Stimulated activated CD8-positive, alpha-beta memory T cell treated with anti-CD3 and anti-CD28 coated beads, Interleukin-2, amount 100 ng/mL, for 48 hours (primary cell): Measurements from ENCODE around the gene CYP4A22.
"Not testable (repeated sequence)": the region's sequence is repeated elsewhere in the genome, so short reads cannot be mapped to it uniquely, and the experiment has no call there.

Experiments
- DNase-seq, 2 donors: peaks; one replicate each; pipeline ENCODE4 v3.0.0-alpha.2; 2020; ENCODE audit warnings: low read depth in 2 of 2

The CYP4A22 gene

DNA sequence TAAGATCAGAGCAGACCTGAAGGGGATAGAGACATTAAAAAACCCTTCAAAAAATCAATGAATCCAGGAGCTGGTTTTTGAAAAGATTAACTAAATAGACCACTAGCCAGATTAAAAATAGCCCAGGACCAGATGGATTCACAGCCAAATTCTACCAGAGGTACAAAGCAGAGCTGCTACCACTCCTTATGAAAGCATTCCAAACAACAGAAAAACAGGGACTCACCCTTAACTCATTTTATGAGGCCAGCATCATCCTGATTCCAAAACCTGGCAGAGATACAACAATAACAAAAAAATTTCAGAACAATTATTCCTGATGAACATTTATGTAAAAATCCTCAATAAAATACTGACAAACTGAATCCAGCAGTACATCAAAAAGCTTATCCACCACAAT is 19.2 kb downstream of the CYP4A22 start:
- DNase-seq = not testable (repeated sequence)

- DNase-seq = not testable (repeated sequence)
These were observed 20.7 kb downstream of the CYP4A22 start for GRCh38 chr1:47157957-47158356.

DNA sequence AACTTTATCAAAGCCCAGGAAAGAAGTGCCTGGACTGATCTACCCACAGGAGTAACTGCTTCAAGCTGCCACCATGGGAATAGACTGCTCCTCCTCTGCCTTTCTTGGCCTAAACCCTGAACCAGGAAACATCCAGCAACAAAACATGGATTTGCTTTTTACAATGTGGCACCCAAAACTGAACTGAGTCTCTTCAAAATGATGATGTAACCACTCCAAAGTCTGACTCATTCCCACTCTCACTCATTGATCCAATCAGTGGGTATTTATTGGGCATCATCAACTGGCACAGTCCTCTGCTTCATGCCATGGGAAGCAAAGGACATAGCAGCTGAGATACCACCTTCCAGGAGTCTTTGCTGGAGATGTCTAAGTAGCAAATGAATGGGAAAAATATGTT is 23.5 kb downstream of the CYP4A22 start:
- DNase-seq = no peak

DNA sequence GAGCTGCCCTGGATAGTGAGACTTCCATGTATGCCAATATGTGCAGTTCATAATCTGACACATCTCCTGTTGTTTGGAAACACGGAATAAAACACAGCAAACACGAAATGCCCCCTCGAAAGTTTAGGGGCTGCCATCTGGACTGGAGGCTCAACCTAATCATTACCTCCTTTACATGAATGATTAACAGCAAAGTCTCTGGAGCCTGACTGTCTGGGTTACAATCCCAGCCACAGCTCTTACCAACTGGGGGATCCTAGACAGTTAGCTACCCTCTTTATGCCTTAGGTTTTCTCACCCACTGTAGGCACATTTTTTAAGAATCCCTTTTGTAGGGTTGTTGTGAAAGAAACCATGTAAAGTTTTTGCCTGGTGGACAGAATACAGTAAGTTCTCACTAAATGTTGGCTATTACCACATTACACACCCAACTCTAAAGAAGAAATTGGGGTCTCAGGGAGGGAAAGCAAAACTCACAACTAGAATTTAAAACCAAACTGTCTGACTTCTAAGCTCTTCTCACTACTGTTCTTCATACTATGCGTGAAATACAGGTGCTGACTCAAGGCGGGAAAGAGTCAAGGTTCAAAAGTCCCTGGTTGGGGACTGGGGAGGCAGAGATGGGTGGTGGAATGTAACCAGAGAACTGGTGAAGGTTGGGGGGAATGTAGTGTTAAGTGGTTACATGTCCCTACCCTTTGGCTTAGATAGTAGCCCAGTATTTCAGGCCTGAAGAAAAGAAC is 24.2 kb downstream of the CYP4A22 start:
- no peak for DNase-seq

DNA sequence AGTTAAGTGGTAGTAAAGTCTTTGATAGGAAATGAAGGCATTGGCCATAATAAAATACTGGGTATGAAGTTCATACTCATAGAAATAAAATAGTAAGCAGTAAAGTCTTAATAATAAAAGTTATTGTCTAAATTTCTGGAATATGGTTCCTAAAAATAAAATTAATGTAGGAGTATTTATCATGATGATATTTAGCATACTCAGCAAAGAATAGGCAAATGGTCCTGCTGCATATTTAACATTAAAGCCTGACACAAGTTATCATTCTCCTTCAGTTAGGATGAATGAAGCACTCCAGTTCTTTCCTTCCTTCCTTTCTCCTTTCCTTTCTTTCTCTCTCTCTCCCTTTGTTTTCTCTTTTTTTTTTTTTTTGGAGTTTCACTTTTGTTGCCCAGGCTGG is 27.3 kb downstream of the CYP4A22 start:
- DNase-seq = no peak

- no peak for DNase-seq
These were observed 35.5 kb downstream of the CYP4A22 start for GRCh38 chr1:47172782-47173181.

DNA sequence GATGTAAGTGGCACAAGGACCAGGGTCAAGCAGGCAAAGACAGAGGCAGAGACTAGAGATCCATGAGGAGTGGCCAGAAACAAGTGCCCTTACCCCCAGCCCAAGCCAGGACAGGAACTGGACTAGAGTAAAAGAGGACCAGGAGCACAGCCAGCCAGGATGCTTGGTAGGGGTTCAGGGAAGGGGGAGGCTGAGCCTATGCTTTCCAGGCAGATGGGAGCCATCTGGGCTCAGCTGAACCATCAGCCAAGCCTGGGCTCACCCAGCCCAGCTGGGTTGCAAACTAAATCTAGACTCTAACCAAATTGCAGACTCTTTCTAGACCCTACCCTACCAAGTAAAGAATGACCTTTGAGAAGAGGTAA is 37.4 kb downstream of the CYP4A22 start:
- no peak for DNase-seq

DNA sequence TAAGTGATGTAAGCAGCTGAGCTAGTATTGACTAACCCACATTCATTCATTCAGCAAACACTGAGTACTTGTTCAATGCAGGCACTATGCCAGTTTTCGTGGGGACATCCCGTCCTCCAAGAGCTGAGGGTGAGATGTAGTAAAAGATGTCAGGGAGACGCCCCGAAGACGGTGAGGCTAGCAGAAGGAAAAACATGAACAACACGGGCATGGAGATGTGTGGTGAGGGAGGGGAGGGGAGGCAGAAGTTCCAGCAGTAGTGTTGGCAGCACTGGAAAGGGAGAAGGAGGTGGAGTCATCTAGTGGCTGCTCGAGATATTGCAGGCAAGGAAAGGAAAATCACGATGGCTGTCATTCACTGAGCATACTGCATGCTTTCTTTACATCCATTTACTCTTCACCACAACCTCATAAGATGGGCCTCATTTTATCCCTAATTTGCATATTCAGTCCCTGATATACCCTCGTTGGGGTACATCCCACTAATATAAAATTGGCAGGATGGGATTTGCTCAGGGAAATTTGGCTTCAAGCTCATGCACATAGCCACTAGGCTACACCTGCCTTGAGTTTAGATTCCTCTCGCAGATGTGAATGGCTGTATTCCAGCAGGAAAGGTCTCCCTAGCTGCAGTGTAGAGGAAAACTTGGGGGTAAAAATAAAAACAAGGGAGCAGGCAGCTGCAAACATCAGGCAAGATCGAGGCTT is 38.1 kb downstream of the CYP4A22 start:
- DNase-seq = peak in 1 of 2 donors; percentile 28

DNA sequence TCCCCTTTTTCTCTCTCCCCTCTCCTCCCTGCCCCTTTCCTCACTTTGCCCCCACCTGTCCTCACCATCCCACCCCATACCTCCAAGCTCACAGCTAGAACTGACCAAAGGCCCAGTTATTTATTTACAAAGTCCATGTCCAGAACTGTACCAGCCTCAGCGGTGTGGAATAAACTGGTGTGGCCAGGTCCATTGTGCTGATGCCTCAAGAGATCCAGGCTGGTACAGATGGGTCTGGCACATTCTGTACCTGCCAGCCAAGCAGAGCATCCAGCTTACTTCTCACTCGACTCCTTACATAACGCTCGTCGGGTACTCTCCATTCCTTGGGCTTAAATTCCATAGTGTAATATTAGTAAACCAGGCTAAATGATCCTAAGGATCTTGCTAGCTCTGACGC is 40.8 kb downstream of the CYP4A22 start:
- no peak for DNase-seq

GRCh38 chr1:47178654-47179016 is 41.4 kb downstream of the CYP4A22 start:
- DNase-seq = no peak

DNA sequence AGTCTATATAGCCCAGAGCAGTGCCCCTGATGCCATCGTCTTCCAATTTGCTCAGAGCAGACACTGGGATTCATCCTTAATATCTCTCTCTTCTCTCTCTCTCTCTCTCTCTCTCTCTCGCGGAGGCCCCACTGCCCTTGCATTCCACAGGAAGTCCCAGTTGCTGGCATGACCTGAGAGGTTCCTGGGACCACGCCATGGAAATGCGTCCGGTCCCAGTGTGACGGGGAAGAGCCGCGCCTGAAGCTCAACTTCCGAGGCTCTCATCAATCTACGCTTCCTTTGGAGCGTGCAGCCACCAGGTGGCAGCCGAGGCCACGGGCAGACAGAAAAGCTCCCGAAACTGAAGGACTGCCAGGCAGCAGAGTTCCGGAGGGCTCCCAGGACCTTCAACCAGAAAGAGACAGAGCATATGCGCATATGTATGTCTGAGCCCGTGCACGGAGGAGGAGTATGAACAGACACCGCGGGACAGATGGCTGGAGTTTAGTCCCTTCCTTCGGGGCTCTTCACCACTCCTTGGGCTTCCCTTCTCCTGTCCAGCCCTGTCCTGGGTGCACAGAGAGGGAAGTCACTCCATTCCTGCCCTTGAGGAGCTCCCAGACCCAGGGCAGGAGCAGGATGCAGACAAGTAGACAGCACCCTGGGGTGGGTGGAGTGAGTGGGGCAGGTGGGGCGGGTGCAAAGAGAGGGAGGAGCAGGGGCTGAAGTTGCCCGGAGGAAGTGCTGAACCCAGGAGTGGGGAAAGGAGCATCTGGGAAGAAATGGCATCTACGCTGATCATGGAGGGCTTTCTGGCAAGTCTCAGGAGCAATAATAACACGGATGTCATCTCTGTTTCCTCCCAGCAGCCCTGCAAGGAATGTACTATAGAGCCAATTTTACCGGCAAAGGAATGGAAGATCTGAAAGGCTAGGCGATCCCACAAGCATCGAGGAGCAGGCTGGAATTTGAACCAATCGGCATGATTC is 42.1 kb downstream of the CYP4A22 start:
- DNase-seq = peak; percentile 65 to 73

DNA sequence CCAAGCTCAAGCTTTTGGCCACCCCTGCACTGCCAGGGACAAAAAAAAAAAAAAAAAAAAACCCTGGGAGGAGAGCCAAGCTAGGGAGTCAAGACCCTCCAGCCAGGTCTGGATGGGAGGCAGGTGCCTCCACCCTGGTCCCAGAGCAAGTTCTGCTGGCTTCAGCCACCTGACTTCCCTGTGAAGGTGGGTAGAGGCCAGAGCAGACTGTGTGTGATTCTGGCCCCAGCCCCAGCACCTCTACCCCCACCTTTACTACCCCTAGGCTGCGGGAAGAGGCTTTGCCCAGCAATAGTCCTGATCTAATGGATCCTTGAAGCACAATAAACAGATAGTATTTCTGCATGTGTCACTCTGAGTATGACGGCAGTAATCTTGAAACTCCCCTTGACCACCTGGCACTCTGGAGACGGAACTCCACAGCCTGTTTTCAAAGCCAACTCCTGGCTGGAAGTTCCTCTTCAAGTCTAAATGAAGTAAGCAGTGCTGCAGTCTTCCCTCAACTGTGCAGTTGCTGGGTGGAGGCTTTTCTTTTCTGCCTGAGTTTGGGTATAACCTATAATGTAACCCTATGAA is 42.8 kb downstream of the CYP4A22 start:
- no peak for DNase-seq

GRCh38 chr1:47180603-47181094 is 43.4 kb downstream of the CYP4A22 start:
- DNase-seq = no peak

DNA sequence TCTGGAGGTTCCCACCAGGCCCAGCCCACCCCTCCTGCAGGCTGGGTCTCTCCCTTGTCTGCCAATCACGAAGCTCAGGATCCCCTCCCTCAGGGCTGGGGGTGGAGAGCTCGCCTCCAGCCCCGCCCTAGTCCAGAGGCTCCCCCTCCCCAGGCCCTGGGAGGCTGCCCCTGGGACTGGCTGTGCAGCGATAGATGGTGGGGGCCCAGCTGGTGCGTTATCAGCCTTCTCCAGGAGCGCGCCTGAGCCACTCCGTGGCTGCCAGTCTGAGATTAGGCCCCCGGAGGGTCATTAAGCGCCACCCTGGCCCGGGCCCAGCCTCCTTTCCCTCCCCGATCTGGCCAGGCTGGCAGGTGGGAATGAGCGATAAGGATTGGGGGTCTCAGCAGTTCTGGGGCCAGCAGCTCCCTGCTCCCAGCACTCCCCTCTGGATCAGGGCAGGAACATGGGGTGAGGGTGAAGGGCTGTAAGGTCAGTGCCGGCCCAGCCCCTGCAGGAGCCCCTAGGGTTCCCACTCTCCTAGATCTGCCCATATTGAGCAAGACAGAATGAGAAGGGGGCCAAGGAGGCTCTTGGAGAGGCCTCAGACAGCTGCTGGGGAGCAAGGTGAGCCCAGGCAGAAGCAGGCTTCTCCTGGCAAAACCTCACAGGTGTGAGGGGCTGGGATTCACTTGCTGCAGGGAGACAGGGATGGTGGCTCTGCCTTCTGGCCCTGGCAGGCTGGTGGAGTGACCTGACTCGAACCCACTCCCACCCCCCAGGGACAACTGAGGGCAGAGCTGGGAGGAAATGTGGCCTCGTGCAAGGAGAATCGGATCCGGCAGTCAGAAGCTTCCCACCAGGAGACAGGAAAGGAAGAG is 44.1 kb downstream of the CYP4A22 start:
- no peak for DNase-seq

DNA sequence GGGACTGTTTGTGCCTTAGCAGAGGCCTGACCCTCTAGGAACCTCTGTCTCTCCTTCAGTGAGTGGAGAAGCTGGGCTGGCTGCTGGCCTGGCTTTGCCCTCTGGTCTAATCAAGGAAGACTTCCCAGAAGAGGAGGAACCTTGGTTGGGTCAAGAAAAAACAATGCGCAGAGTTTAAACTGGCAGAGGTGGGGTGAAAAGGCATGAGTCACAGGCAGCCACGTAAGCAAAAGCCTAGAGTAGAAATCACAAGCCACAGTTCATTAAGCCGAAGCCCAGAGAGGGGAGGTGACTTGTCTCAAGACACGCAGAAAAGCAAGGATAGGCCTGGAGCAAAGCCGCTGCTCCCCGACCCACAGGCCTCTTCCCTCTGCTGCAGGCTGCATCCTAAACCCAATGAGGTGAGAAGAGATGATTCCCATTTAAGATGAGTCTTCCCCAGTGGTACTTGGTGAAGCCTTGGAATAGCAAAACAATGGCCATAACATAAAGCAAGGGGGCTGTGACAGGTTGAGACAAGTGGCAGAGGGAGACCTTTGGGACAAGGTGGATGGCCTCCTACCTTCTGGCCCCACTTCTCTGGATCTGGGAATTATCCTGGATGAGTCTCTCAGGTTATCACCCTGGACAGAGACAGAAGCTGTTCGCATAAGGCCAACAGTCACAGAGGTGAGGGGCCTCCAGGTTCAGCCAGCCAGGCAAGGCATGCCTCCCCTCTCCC is 44.9 kb downstream of the CYP4A22 start:
- no peak for DNase-seq

DNA sequence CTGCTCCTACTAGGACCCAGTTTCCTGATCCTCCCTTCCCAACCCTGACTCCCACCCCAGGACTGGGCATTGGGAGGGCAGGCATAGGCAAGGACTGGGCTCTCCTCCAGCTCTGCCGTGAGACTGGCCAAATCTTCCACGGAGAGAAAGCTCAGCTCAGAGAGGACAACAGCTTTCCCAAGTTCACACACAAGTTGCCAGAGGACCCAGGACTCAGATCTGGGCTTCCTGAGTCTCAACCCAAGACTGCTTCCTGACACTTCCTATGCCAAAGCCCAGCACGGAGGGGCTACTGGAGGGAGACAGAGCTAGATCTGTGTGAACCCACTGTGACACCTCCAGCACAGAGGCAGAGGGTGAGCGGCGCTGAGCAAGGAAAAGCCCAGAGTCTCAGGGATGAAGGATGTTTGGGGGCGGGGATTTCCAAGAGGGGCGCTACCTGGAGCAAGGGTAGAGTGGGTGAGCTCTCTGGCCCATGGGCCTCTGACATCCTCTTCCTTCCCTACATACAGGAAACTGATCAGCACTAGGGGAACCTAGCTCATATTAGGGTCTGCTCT is 45.5 kb downstream of the CYP4A22 start:
- no peak for DNase-seq

GRCh38 chr1:47183308-47184089 is 46.3 kb downstream of the CYP4A22 start:
- DNase-seq = no peak

GRCh38 chr1:47184090-47184821 is 47.0 kb downstream of the CYP4A22 start:
- DNase-seq = no peak
